Psoas muscle (tissue), 8 donors: ENCODE data around the gene DMAC2L. TPM values are rescaled to one million over a fixed set of nuclear protein-coding genes. Genes with fewer than 3 reads are reported as not detected.
A peak's percentile ranks its signal among the peaks of the same experiment; 100 is the strongest.

Source experiments
- ATAC-seq, 4 donors: fragments of 200-7000 bp; cut with Tn5 transposase; one replicate each; pipeline ENCODE4 v1.9.1; 2020; ENCODE audit warnings: moderate library complexity in 3 of 4, mild to moderate bottlenecking in 2 of 4
- DNase-seq, 2 donors: peaks; one replicate each; pipeline ENCODE4 v3.0.0-alpha.2; 2020
- H3K27ac ChIP-seq: fragments of 200-600 bp; one replicate; pipeline ENCODE4 v1.8.0; 2022
- H3K27me3 ChIP-seq, 3 donors: fragments of 200-600 bp in 1 of 3; one replicate each; pipeline versions ENCODE4 v1.6.1 to v1.8.0; 2013 to 2022; ENCODE audit warnings: low read length in 2 of 3, mild to moderate bottlenecking in 2 of 3, moderate library complexity in 1 of 3; ENCODE audit not compliant: insufficient read depth in 3 of 3
- H3K36me3 ChIP-seq, 2 donors: fragments of 200-600 bp in 1 of 2; one replicate each; pipeline versions ENCODE4 v1.6.1 to v1.8.0; 2013 to 2022; ENCODE audit warnings: low read depth in 1 of 2, mild to moderate bottlenecking in 1 of 2, moderate library complexity in 1 of 2; ENCODE audit not compliant: insufficient read depth in 1 of 2
- H3K4me1 ChIP-seq: fragments of 200-600 bp; one replicate; pipeline ENCODE4 v1.8.0; 2022
- H3K4me3 ChIP-seq: fragments of 200-600 bp; one replicate; pipeline ENCODE4 v1.8.0; 2022; ENCODE audit warnings: mild to moderate bottlenecking
- H3K9me3 ChIP-seq: fragments of 200-600 bp; one replicate; pipeline ENCODE4 v1.8.0; 2022
- WGBS, 3 donors: extraction: QIAGEN DNeasy Blood & Tissue Kit; methylation state at CpG; one replicate each; pipeline versions ENCODE4 v1.1.6 to v1.1.7; 2013; 5-methylcytosine and 5-hydroxymethylcytosine counted together
- intact Hi-C, 2 donors: fragments of 100-400 bp; cut with DNase I; formaldehyde crosslinking; loops; one replicate each; pipeline versions ENCODE4 v1.11.0 to v1.14.2; 2022
- long read RNA-seq, 2 donors: library from polyadenylated mRNA; unstranded; transcript quantifications; one replicate each; pipeline ENCODE4 v2.0.0, GENCODE V29; 2021
- polyA plus RNA-seq, 3 donors: library from polyadenylated mRNA; stranded (reverse); fragments of 200-250 nt; gene quantifications; one replicate each; pipeline ENCODE4 v1.2.3, GENCODE V29; 2013
- total RNA-seq, 4 donors: library from RNA; stranded (reverse); fragmentation: NEBNext Ultra II Directional in 2 of 4; extraction: Animal tissue kit (Norgen Biotek cat#: 25700) in 2 of 4; gene quantifications; one replicate each; pipeline versions ENCODE4 v1.2.1 to v1.2.4, GENCODE V29; 2021 to 2023
- TF ChIP-seq, protein P1 (sequence below): fragments of 200-600 bp; IDR thresholded peaks from one replicate; pipeline ENCODE4 v1.8.0; 2022; ENCODE audit warnings: antibody characterized with exemption
- donor health status: healthy with polysubstance abuse.
- donor health status: DM: no; HTN: no; CAD: no; lungs with moderate emphysema.
- donor health status: Bipolar disorder and iron deficiency.
- donor health status: healthy.
- donor health status: DM: yes; HTN: yes; CAD: no.
- donor health status: DM: no; HTN: no; CAD: no.
- donor health status: DM: no; HTN: no; CAD: no.
- donor health status: DM: yes; HTN: yes; CAD: no.

Gene DMAC2L, protein sequence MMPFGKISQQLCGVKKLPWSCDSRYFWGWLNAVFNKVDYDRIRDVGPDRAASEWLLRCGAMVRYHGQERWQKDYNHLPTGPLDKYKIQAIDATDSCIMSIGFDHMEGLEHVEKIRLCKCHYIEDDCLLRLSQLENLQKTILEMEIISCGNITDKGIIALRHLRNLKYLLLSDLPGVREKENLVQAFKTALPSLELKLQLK
- total RNA-seq (10 to 100 TPM; 26.7 to 43.5 (median 35.1) TPM), polyA plus RNA-seq (10 to 100 TPM; 21.7 to 36.6 (median 26.6) TPM)
- long read RNA-seq, donor 1, full-length matches to known transcripts = 14 of 26 reads
- long read RNA-seq, donor 1, partial matches to known transcripts = 3 of 26 reads
- long read RNA-seq, donor 1, other reads (novel, unspliced or antisense) = 9 of 26 reads
- long read RNA-seq, donor 2, full-length matches to known transcripts = 33 of 53 reads
- long read RNA-seq, donor 2, partial matches to known transcripts = 5 of 53 reads
- long read RNA-seq, donor 2, other reads (novel, unspliced or antisense) = 15 of 53 reads

DNA sequence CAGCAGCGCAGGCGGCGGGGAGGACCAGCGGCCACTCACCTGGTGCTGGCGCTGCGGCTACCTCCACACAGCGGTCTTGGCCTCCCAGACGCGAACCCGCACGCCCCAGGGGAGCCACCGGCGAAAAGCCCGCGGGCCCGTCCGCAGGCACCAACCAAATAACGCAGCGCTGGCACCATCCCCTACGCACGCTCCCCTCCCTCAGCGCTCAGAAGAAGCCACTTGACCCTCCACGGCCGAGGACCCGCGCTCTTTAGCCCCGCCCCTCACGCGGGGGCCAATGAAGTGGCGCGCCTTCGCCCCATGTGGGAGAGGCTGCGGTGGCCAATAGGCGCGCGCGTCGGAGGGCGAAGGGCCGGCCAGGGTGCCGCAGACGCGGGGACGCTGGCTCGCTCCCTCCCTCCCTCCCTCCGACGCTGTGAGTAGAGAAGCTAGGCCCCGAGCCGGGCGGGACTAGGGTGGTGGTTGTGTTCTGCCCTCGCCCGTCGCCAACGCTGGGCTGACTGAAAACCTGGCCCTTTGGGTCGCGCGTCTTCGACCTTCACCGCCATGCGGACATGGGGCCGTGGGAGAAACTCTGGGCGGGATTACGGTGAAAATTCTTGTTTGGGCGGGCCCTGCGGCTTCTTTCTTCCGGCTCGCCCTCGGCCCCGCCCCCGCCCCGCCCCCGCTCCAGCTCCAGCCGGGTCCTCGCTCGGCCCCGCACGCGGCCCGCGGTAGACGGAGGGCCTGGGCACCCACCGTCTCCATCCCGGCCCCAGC is at the start of gene DMAC2L, which contains the start of gene L2HGDH:
DMAC2L (plus strand) TSS at position 353 of the 762 bp plus-strand sequence. CDS start 9,164 bp downstream, outside the sequence.
L2HGDH (minus strand) TSS at position 258 of the 762 bp plus-strand sequence; CDS start at position 179, 79 bp downstream.
- intact Hi-C loops = loop anchor here in 1 of 2 donors (5.0 kb wide), 1 partner anchor 220 kb away; the partner anchor contains the start of gene MAP4K5
- peaks cover 0 to 12% of the 10 kb centered on the region in 2 donors for H3K36me3 ChIP-seq
- ATAC-seq = peak; percentile 98 to 99 (median 99)
- peaks cover 24% of the 10 kb centered on the region for H3K4me1 ChIP-seq
- H3K4me3 ChIP-seq = peak within 1 kb of the TSS; percentile 92
- DNase-seq = peak; percentile 95 to 96
- peak within 1 kb of the TSS; percentile 91 for H3K27ac ChIP-seq
- no peaks in the 10 kb centered on the region for H3K9me3 ChIP-seq
- WGBS, 3 donors = 0 to 1% (median 0%) methylated on average over 69 to 83 of the region's 83 CpGs
- TF ChIP-seq, protein P1, sequence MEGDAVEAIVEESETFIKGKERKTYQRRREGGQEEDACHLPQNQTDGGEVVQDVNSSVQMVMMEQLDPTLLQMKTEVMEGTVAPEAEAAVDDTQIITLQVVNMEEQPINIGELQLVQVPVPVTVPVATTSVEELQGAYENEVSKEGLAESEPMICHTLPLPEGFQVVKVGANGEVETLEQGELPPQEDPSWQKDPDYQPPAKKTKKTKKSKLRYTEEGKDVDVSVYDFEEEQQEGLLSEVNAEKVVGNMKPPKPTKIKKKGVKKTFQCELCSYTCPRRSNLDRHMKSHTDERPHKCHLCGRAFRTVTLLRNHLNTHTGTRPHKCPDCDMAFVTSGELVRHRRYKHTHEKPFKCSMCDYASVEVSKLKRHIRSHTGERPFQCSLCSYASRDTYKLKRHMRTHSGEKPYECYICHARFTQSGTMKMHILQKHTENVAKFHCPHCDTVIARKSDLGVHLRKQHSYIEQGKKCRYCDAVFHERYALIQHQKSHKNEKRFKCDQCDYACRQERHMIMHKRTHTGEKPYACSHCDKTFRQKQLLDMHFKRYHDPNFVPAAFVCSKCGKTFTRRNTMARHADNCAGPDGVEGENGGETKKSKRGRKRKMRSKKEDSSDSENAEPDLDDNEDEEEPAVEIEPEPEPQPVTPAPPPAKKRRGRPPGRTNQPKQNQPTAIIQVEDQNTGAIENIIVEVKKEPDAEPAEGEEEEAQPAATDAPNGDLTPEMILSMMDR = peak; percentile 54
- H3K27me3 ChIP-seq = no peaks in the 10 kb centered on the region

DNA sequence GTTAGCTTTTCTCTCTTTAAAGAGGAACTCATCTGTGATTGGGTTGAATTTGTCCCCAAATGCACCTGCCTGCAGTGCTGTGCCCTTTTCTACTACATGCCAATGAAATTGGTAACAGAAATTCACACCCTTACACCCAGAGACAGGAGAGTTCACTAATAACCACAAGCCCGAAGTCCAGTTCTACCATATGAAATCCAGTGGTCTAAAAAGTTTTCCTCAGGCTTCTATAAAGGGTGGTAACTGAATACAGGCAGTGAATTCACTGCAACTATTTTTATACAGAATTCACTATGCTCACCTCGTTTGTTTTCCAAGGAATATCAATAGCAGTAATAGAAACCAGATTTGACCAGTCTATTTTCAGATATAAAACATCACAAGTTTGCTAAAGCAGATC is 49.3 kb upstream of the DMAC2L start:
- Histone ChIP-seq H3K36me3 (peaks cover 0 to 7% of the 10 kb centered on the region in 2 donors), H3K9me3 (no peaks in the 10 kb centered on the region), H3K27ac (peak overlapping the region; percentile 67), H3K4me3 (no peak overlapping the region), H3K4me1 (peaks cover 15% of the 10 kb centered on the region), H3K27me3 (no peaks in the 10 kb centered on the region)
- TF ChIP-seq, protein P1 = no peak
- DNase-seq (no peak), ATAC-seq (peak in 2 of 4 donors; percentile 27 to 59)
- 30 to 39% (median 37%) methylated on average over 2 of the region's 2 CpGs for WGBS, 3 donors
- intact Hi-C loops = no loop called here

DNA sequence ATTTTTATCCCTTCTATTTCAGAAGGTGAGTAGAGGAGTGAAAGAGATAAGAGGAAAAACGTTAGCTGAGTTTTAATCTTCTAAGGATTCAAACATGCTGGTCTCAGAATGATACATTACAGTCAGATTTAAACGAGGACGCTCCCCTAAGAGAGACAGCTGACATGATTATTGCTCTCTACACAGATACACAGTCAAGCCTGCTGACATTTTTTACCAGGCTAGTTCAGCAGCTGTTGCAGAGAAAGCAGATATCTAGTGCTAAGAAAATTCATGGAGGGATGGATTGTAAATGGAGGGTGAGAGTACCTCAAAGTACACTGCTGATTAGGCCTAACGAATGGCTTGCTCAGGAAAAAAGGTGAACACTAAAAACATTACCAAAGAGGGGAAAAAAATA is 48.8 kb upstream of the DMAC2L start:
- TF ChIP-seq, protein P1 = no peak
- H3K9me3 ChIP-seq = no peaks in the 10 kb centered on the region
- H3K36me3 ChIP-seq = peaks cover 0 to 8% of the 10 kb centered on the region in 2 donors
- WGBS, 3 donors = 27 to 43% (median 28%) methylated on average over 4 of the region's 4 CpGs
- ATAC-seq (peak in 3 of 4 donors; percentile 43 to 63 (median 51)), DNase-seq (no peak)
- intact Hi-C loops = no loop called here
- no peak overlapping the region for H3K4me3 ChIP-seq
- H3K27me3 ChIP-seq = no peaks in the 10 kb centered on the region
- peaks cover 15% of the 10 kb centered on the region for H3K4me1 ChIP-seq
- H3K27ac ChIP-seq = peak overlapping the region; percentile 67

DNA sequence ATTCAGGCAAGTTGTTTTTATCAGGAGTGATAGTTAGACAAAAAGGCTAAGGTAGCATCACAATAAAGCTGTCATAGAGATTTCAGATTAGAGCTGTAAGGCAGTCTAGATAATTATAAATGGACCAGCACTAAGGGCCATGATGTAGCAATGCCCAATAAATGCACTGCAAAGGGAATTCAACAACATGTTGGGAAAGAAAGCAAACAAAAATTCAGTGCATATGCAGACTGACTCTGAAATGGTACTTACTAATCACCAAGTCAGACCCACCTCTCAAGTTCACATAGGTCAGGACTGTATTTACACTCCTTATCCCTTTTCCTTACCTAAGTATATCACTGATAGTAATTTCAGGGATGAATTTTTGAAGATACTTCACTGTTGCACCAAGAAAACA is 47.1 kb upstream of the DMAC2L start:
- intact Hi-C loops = no loop called here
- H3K36me3 ChIP-seq = peaks cover 0 to 15% of the 10 kb centered on the region in 2 donors
- H3K4me1 ChIP-seq = peaks cover 15% of the 10 kb centered on the region
- no peak overlapping the region for H3K27ac ChIP-seq
- no peak for ATAC-seq
- H3K27me3 ChIP-seq = no peaks in the 10 kb centered on the region
- DNase-seq = no peak
- H3K4me3 ChIP-seq = no peak overlapping the region
- H3K9me3 ChIP-seq = no peaks in the 10 kb centered on the region
- TF ChIP-seq, protein P1 = no peak
